HCT116 (cell line): Measurements from ENCODE around the gene PIK3IP1. TPM values are rescaled to one million over a fixed set of nuclear protein-coding genes. Genes with fewer than 3 reads are reported as not detected.

Experiments
- ATAC-seq: fragments of 200-7000 bp; cut with Tn5 transposase; 2 replicates; pipeline ENCODE4 v1.9.1; 2020; ENCODE audit warnings: mild to moderate bottlenecking, moderate library complexity
- BruUV-seq: library from RNA; stranded (reverse); fragments of 400-500 nt; replicated peaks from 2 replicates; lab custom pipeline; 2021; lab: Mats Ljungman, UMichigan
- CTCF ChIA-PET: fragments of 300-600 bp; sonication (Branson Sonifier 250); formaldehyde crosslinking; loops from one replicate; lab custom pipeline; 2021; ENCODE audit warnings: antibody characterized with exemption; lab: Charles Lee
- POLR2A ChIA-PET: fragments of 300-600, 350-600 bp; sonication (Branson Sonifier 250); formaldehyde crosslinking; loops from one replicate; lab custom pipeline; 2021; ENCODE audit warnings: antibody characterized with exemption; lab: Charles Lee
- RAD21 ChIA-PET, 2 experiments: fragments of 300-600 bp; sonication (Branson Sonifier 250); formaldehyde crosslinking; loops; one replicate each; lab custom pipeline; 2023; ENCODE audit warnings: low total read pairs in 2 of 2; ENCODE audit not compliant: uncharacterized antibody in 2 of 2, unreplicated experiment in 2 of 2, low non-redundant PET in 1 of 2; lab: Charles Lee
- DNase-seq: peaks from one replicate; pipeline ENCODE4 v3.0.0-alpha.2; 2010; ENCODE audit warnings: low read depth, low spot score
- H2AFZ ChIP-seq: fragments of 200-600 bp; shearing (Covaris generic), sonication (generic); 2 replicates; pipeline ENCODE4 v1.6.1; 2017; ENCODE audit warnings: low read depth, mixed run types, mixed read lengths, antibody characterized with exemption, low read length; ENCODE audit not compliant: poor library complexity, severe bottlenecking
- H3K27ac ChIP-seq: 2 replicates; pipeline ENCODE4 v1.5.1; 2012; ENCODE audit warnings: low read depth, low read length
- H3K27me3 ChIP-seq: fragments of 200-600 bp; sonication (generic); 2 replicates; pipeline ENCODE4 v1.6.1; 2016; ENCODE audit warnings: mixed run types, low read length, mixed read lengths; ENCODE audit not compliant: insufficient read depth
- H3K36me3 ChIP-seq, 2 experiments: fragments of 200-500 bp in 1 of 2; fragments of 200-600 bp in 1 of 2; sonication (Bioruptor generic) in 1 of 2; sonication (generic) in 1 of 2; 2 replicates each; pipeline versions ENCODE4 v1.5.1 to v1.6.1; 2014 to 2016; ENCODE audit warnings: low read length in 2 of 2, inconsistent platforms in 1 of 2, mixed read lengths in 1 of 2, mixed run types in 1 of 2; ENCODE audit not compliant: insufficient read depth in 2 of 2, control insufficient read depth in 1 of 2
- H3K4me1 ChIP-seq, 2 experiments: fragments of 200-600 bp in 1 of 2; sonication (generic) in 1 of 2; 2 replicates each; pipeline versions ENCODE4 v1.5.1 to v1.6.1; 2012 to 2017; ENCODE audit warnings: low read length in 2 of 2, inconsistent platforms in 1 of 2, mild to moderate bottlenecking in 1 of 2, mixed read lengths in 1 of 2, mixed run types in 1 of 2, moderate library complexity in 1 of 2; ENCODE audit not compliant: insufficient read depth in 2 of 2, control insufficient read depth in 1 of 2
- H3K4me2 ChIP-seq: fragments of 200-600 bp; sonication (generic); 2 replicates; pipeline ENCODE4 v1.6.1; 2017; ENCODE audit warnings: mixed run types, low read length, mixed read lengths
- H3K4me3 ChIP-seq, 2 experiments: fragments of 200-600 bp in 1 of 2; sonication (generic) in 1 of 2; replicated peaks in 1 of 2; 2 replicates each; pipeline ENCODE4 v1.5.1; 2011 to 2016; ENCODE audit warnings: low read length in 2 of 2, control low read depth in 1 of 2, low read depth in 1 of 2, mild to moderate bottlenecking in 1 of 2, mixed read lengths in 1 of 2, mixed run types in 1 of 2
- H3K79me2 ChIP-seq: fragments of 200-600 bp; sonication (generic); 2 replicates; pipeline ENCODE4 v1.6.1; 2017; ENCODE audit warnings: mild to moderate bottlenecking, mixed run types, low read length, moderate library complexity, mixed read lengths; ENCODE audit not compliant: insufficient read depth
- H3K9ac ChIP-seq: fragments of 200-600 bp; sonication (generic); 2 replicates; pipeline ENCODE4 v1.6.1; 2016; ENCODE audit warnings: low read length, mixed read lengths
- H3K9me2 ChIP-seq: fragments of 200-600 bp; sonication (generic), shearing (Covaris generic); 2 replicates; pipeline ENCODE4 v1.6.1; 2017; ENCODE audit warnings: mixed run types, mild to moderate bottlenecking, moderate library complexity; ENCODE audit not compliant: insufficient read depth
- H3K9me3 ChIP-seq, 2 experiments: fragments of 200-500 bp in 1 of 2; fragments of 200-600 bp in 1 of 2; sonication (Bioruptor generic) in 1 of 2; sonication (generic) in 1 of 2; 2 replicates each; pipeline ENCODE4 v1.6.1; 2014 to 2017; ENCODE audit warnings: low read length in 2 of 2, mixed read lengths in 2 of 2, inconsistent platforms in 1 of 2, low read depth in 1 of 2, mild to moderate bottlenecking in 1 of 2, mixed run types in 1 of 2, moderate library complexity in 1 of 2; ENCODE audit not compliant: control insufficient read depth in 1 of 2, insufficient read depth in 1 of 2
- H4K20me1 ChIP-seq: fragments of 200-600 bp; sonication (generic), shearing (Covaris generic); 2 replicates; pipeline ENCODE4 v1.6.1; 2017; ENCODE audit warnings: mixed run types, mild to moderate bottlenecking, moderate library complexity; ENCODE audit not compliant: insufficient read depth
- SP1 ChIP-seq: IDR thresholded peaks from 2 replicates; pipeline ENCODE4 v1.6.1; 2012; ENCODE audit warnings: low read depth
- SRF ChIP-seq: IDR thresholded peaks from 2 replicates; pipeline ENCODE4 v1.6.1; 2012; ENCODE audit warnings: low read depth
- ZNF274 ChIP-seq: fragments of 200-500 bp; sonication (Bioruptor generic); IDR thresholded peaks from 2 replicates; pipeline ENCODE4 v1.6.1; 2014; ENCODE audit warnings: mild to moderate bottlenecking, low read depth, low read length, inconsistent platforms
- intact Hi-C: fragments of 100-400 bp; cut with micrococcal nuclease; formaldehyde crosslinking; loops from 2 replicates; pipeline ENCODE4 v1.10.0; 2022
- total RNA-seq: library from RNA; stranded (reverse); gene quantifications from one replicate; pipeline ENCODE4 v1.2.1, GENCODE V29; 2021; ENCODE audit not compliant: unreplicated experiment

The PIK3IP1 gene
- total RNA-seq, 1 experiment from 2014 or later: 1.6 TPM

DNA sequence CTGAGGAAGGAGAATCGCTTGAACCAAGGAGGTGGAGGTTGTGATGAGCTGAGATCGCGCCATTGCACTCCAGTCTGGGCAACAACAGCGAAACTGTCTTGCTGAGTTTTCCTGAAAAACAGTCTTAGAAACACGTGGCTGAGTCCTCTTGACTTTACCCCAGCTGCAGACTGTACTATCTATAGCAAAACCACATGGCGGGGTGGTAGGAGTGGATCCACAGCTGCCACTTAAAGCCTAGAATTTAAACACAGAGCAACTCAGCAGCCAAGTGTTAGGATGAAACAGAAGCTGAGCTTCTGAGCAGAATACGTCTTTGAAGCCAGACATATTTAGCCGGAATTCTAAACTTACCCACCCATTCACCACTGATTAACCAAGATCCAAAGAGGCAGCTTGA is 39.7 kb upstream of the PIK3IP1 start:
- H3K36me3 ChIP-seq: peaks cover 30 to 41% of the 10 kb centered on the region in 2 experiments; a peak in 3 of 4 replicates
- no TSS peak for BruUV-seq
- H3K4me1 ChIP-seq: peaks cover 0 to 1% of the 10 kb centered on the region in 2 experiments; a peak in 2 of 4 replicates
- no peaks in the 10 kb centered on the region for H4K20me1 ChIP-seq
- intact Hi-C loops: no loop called here
- ChIA-PET POLR2A (no interaction called here), CTCF (no interaction called here), RAD21 (no interaction called here)
- no peaks in the 10 kb centered on the region for H3K27me3 ChIP-seq
- H2AFZ ChIP-seq: no peak overlapping the region
- no peak overlapping the region for H3K4me2 ChIP-seq
- H3K9me3 ChIP-seq: no peaks in the 10 kb centered on the region
- H3K4me3 ChIP-seq: no peak overlapping the region
- H3K9me2 ChIP-seq: no peaks in the 10 kb centered on the region
- H3K9ac ChIP-seq: no peak overlapping the region
- no peaks in the 10 kb centered on the region for H3K79me2 ChIP-seq
- ATAC-seq (no peak), DNase-seq (no peak)
- no peak for TF ChIP-seq SP1
- no peak for TF ChIP-seq SRF
- H3K27ac ChIP-seq: no peak overlapping the region

DNA sequence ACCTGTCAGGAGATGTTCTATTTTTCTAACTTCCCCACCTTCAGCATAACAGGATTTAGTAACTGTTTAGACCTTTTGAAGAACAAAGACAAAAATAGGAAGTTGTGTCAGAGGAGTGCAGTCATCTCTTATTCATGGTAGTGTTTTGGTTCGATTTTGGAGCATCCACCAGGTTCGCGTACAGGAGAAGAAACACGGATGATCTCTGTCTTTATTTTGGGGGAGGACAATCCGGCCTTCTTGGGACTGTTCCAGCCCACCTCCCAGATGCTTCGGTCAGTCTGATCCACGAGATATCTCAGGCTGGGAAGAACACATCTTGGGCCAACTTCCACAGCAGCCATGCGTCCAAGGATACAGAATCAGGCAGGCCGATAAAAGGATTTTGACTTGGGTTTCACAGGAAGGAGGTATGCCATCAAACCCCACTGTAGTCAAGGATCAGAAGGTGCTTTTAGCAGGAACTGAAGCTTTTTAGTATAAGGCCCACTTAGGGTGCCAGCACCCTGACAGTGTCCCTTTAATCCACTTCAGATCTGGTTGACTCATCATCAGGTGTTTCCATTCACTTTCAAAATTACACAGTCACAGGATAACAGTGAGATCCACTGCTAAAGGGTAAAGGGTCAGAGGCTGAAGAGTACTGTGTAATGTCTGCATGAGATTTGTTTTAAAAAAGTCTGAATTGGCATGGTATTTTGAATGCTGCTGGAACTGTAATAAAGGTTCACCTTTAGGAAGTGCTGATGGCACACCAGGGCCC is 37.3 kb upstream of the PIK3IP1 start:
- H3K4me1 ChIP-seq: no peaks in the 10 kb centered on the region
- intact Hi-C loops: no loop called here
- H3K79me2 ChIP-seq: no peaks in the 10 kb centered on the region
- no peak overlapping the region for H3K4me2 ChIP-seq
- no peaks in the 10 kb centered on the region for H4K20me1 ChIP-seq
- ATAC-seq: no peak
- no peak for DNase-seq
- no peak overlapping the region for H3K4me3 ChIP-seq
- H3K27ac ChIP-seq: no peak overlapping the region
- H3K9me3 ChIP-seq: no peaks in the 10 kb centered on the region
- no TSS peak for BruUV-seq
- no peak overlapping the region for H3K9ac ChIP-seq
- TF ChIP-seq ZNF274: no peak
- ChIA-PET CTCF (no interaction called here), RAD21 (no interaction called here), POLR2A (no interaction called here)
- H3K9me2 ChIP-seq: no peaks in the 10 kb centered on the region
- H3K27me3 ChIP-seq: no peaks in the 10 kb centered on the region
- H2AFZ ChIP-seq: no peak overlapping the region
- peaks cover 30 to 40% of the 10 kb centered on the region in 2 experiments; a peak in 3 of 4 replicates for H3K36me3 ChIP-seq
